Psoas muscle (tissue), 8 donors: ENCODE data around the gene NMT1. TPM values are rescaled to one million over a fixed set of nuclear protein-coding genes. Genes with fewer than 3 reads are reported as not detected.
"Not testable (repeated sequence)": the region's sequence is repeated elsewhere in the genome, so short reads cannot be mapped to it uniquely, and the experiment has no call there.

ENCODE experiments used
- ATAC-seq, 4 donors: fragments of 200-7000 bp; cut with Tn5 transposase; one replicate each; pipeline ENCODE4 v1.9.1; 2020; ENCODE audit warnings: moderate library complexity in 3 of 4, mild to moderate bottlenecking in 2 of 4
- DNase-seq, 2 donors: peaks; one replicate each; pipeline ENCODE4 v3.0.0-alpha.2; 2020
- H3K27ac ChIP-seq: fragments of 200-600 bp; one replicate; pipeline ENCODE4 v1.8.0; 2022
- H3K27me3 ChIP-seq, 3 donors: fragments of 200-600 bp in 1 of 3; one replicate each; pipeline versions ENCODE4 v1.6.1 to v1.8.0; 2013 to 2022; ENCODE audit warnings: low read length in 2 of 3, mild to moderate bottlenecking in 2 of 3, moderate library complexity in 1 of 3; ENCODE audit not compliant: insufficient read depth in 3 of 3
- H3K36me3 ChIP-seq, 2 donors: fragments of 200-600 bp in 1 of 2; one replicate each; pipeline versions ENCODE4 v1.6.1 to v1.8.0; 2013 to 2022; ENCODE audit warnings: low read depth in 1 of 2, mild to moderate bottlenecking in 1 of 2, moderate library complexity in 1 of 2; ENCODE audit not compliant: insufficient read depth in 1 of 2
- H3K4me1 ChIP-seq: fragments of 200-600 bp; one replicate; pipeline ENCODE4 v1.8.0; 2022
- H3K4me3 ChIP-seq: fragments of 200-600 bp; one replicate; pipeline ENCODE4 v1.8.0; 2022; ENCODE audit warnings: mild to moderate bottlenecking
- H3K9me3 ChIP-seq: fragments of 200-600 bp; one replicate; pipeline ENCODE4 v1.8.0; 2022
- CTCF ChIP-seq: fragments of 200-600 bp; IDR thresholded peaks from one replicate; pipeline ENCODE4 v1.8.0; 2022; ENCODE audit warnings: antibody characterized with exemption
- WGBS, 3 donors: extraction: QIAGEN DNeasy Blood & Tissue Kit; methylation state at CpG; one replicate each; pipeline versions ENCODE4 v1.1.6 to v1.1.7; 2013; 5-methylcytosine and 5-hydroxymethylcytosine counted together
- intact Hi-C, 2 donors: fragments of 100-400 bp; cut with DNase I; formaldehyde crosslinking; loops; one replicate each; pipeline versions ENCODE4 v1.11.0 to v1.14.2; 2022
- polyA plus RNA-seq, 3 donors: library from polyadenylated mRNA; stranded (reverse); fragments of 200-250 nt; gene quantifications; one replicate each; pipeline ENCODE4 v1.2.3, GENCODE V29; 2013
- total RNA-seq, 4 donors: library from RNA; stranded (reverse); fragmentation: NEBNext Ultra II Directional in 2 of 4; extraction: Animal tissue kit (Norgen Biotek cat#: 25700) in 2 of 4; gene quantifications; one replicate each; pipeline versions ENCODE4 v1.2.1 to v1.2.4, GENCODE V29; 2021 to 2023
- donor health status: healthy with polysubstance abuse.
- donor health status: DM: no; HTN: no; CAD: no; lungs with moderate emphysema.
- donor health status: Bipolar disorder and iron deficiency.
- donor health status: healthy.
- donor health status: DM: yes; HTN: yes; CAD: no.
- donor health status: DM: no; HTN: no; CAD: no.
- donor health status: DM: no; HTN: no; CAD: no.
- donor health status: DM: yes; HTN: yes; CAD: no.

NMT1 gene
- total and polyA plus RNA-seq, 7 donors = 58.0 to 164 (median 79.7) TPM

DNA sequence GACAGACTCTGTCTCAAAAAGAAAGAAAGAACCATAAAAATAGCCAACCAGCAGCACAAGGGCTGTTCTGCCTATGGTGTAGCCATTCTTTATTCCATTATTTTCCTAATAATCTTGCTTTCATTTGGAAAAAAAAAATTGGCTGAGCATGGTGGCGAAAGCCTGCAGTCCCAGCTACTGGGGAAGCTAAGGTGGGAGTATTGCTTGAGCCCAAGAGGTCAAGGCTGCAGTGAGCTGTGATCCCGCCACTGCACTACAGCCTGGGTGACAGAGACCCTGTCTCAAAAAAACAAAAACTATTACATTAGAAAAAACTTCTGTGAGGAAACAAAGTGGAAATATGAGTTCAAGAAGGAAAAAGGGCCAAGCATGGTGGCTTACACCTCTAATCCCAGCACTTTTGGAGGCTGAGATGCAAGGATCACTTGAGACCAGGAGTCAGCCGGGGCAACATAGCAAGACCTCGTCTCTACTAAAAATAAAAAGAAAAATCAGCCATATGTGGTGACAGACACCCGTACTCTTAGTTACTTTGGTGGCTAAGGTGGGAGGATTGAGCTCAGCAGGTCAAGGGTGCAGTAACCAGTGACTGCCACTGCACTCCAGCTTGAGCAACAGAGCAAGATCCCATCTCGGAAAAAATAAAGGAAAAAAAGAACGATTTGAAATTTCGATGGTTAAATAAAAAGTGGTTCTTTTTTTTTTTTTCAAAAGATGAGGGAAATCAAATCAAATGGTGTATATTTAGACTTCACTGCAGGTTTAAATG, 12.1 kb upstream of the NMT1 start:
- Histone ChIP-seq H3K9me3 (no peaks in the 10 kb centered on the region), H3K4me3 (no peak overlapping the region), H3K27ac (peak overlapping the region; percentile 1), H3K4me1 (peaks cover 30% of the 10 kb centered on the region), H3K27me3 (no peaks in the 10 kb centered on the region), H3K36me3 (no peaks in the 10 kb centered on the region)
- DNase-seq = no peak
- no peak for ATAC-seq
- TF ChIP-seq CTCF = peak; percentile 32
- intact Hi-C loops = loop anchor here in 1 of 2 donors (10.0 kb wide), 1 partner anchor 156 kb away; no protein-coding TSS in a partner anchor
- 89 to 91% (median 91%) methylated on average over 8 of the region's 8 CpGs for WGBS, 3 donors

GRCh38 chr17:45050481-45051059, 10.5 kb upstream of the NMT1 start:
- TF ChIP-seq CTCF = no peak

GRCh38 chr17:45051060-45051719, 9.9 kb upstream of the NMT1 start, which contains the start of gene DCAKD:
TSS of gene DCAKD (minus strand) at chr17:45051632. CDS start at chr17:45034885, 16,747 bp downstream.
- ATAC-seq (peak; percentile 98 to 99 (median 99)), DNase-seq (peak; percentile 96 to 97)
- Histone ChIP-seq H3K9me3 (no peaks in the 10 kb centered on the region), H3K4me1 (peaks cover 23% of the 10 kb centered on the region), H3K36me3 (no peaks in the 10 kb centered on the region), H3K27me3 (no peaks in the 10 kb centered on the region), H3K27ac (peak within 1 kb of the TSS; percentile 97), H3K4me3 (peak within 1 kb of the TSS; percentile 90)
- 0 to 1% (median 0%) methylated on average over 21 to 56 of the region's 56 CpGs for WGBS, 3 donors
- no peak for TF ChIP-seq CTCF
- intact Hi-C loops = loop anchor here in 1 of 2 donors (5.0 kb wide), 2 partner anchors 46 to 81 kb away; partner anchors contain the start of gene PLCD3

More at GRCh38 chr17:45050481-45051059, 10.5 kb upstream of the NMT1 start:
- peak; percentile 3 to 40 (median 18) for ATAC-seq
- 5 to 7% (median 7%) methylated on average over 14 of the region's 14 CpGs for WGBS, 3 donors
- intact Hi-C loops = loop anchor here in 1 of 2 donors (5.0 kb wide), 2 partner anchors 47 to 82 kb away; partner anchors contain the start of gene PLCD3
- Histone ChIP-seq H3K4me1 (peaks cover 27% of the 10 kb centered on the region), H3K27me3 (no peaks in the 10 kb centered on the region), H3K4me3 (peak overlapping the region; percentile 90), H3K9me3 (no peaks in the 10 kb centered on the region), H3K36me3 (no peaks in the 10 kb centered on the region), H3K27ac (peak overlapping the region; percentile 97)
- no peak for DNase-seq

DNA sequence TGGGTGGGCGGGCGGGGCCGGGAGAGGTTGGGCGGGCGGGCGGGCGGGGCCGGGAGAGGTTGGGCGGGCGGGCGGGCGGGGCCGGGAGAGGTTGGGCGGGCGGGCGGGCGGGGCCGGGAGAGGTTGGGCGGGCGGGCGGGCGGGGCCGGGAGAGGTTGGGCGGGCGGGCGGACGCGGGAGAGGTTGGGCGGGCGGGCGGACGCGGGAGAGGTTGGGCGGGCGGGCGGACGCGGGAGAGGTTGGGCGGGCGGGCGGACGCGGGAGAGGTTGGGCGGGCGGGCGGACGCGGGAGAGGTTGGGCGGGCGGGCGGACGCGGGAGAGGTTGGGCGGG, 9.4 kb upstream of the NMT1 start:
- not testable (repeated sequence) for H3K36me3 ChIP-seq, H3K27me3 ChIP-seq, ATAC-seq, H3K9me3 ChIP-seq, DNase-seq
- Histone ChIP-seq H3K4me1 (peaks cover 21% of the 10 kb centered on the region), H3K27ac (peak overlapping the region; percentile 87), H3K4me3 (peak overlapping the region; percentile 90)
- WGBS, 3 donors = 0% methylated on average over 1 of the region's 54 CpGs; no CpG with 5 or more reads in 2 of the 3 donors
- intact Hi-C loops = loop anchor here in 1 of 2 donors (5.0 kb wide), 2 partner anchors 46 to 81 kb away; partner anchors contain the start of gene PLCD3
